ENCODE data around the gene RTEL1.

GRCh38 chr20:63698739-63699465, 40.8 kb downstream of the RTEL1 start:
- TF ChIP-seq CTCF (conservative IDR thresholded peaks at IDR 0.05 in 1 of 2, IDR thresholded peaks at IDR 0.05 in 1 of 2; ENCODE audit: extremely low read depth in 1 of 2, insufficient read depth in 1 of 2, low read depth in 1 of 2, low read length in 2 of 2), result no peak
- no peak for TF ChIP-seq EZH2 (IDR thresholded peaks at IDR 0.05; ENCODE audit: borderline replicate concordance, low read length)
